Measurements from ENCODE around the gene MEX3C. TPM values are rescaled to one million over a fixed set of nuclear protein-coding genes. Genes with fewer than 3 reads are reported as not detected.
A peak's percentile ranks its signal among the peaks of the same experiment; 100 is the strongest.

MEX3C gene
- total RNA-seq, 1 experiment from 2014 or later = 45.0 TPM

GRCh38 chr18:51191128-51191717 is 6.3 kb downstream of the MEX3C start:
- intact Hi-C loops (cut with micrococcal nuclease) = no loop called here

DNA sequence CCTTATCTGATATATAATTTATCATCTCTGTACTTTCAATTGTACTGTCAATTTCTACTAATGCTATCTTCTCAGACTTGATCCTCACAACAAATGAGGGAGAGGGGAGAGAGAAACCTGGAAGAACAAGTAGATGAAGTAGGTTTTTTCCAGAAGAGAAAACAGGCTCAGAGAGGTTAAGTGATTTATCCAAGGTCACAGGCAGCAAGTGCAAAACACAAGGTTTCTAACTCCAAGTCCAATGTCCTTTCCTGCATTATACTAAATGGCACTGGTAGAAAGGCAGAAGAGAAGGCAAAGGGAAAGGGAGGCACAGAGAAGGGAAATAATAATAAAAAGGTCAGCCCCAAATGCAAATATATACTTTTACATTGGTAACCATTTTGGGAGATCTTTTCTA is 7.5 kb downstream of the MEX3C start:
- Histone ChIP-seq H3K4me2 (ENCODE audit: low read length) (no peak overlapping the region), H3K27me3 (ENCODE audit: insufficient read depth, low read length) (no peaks in the 10 kb centered on the region), H3K79me2 (ENCODE audit: insufficient read depth, low read length) (peaks cover 98% of the 10 kb centered on the region), H4K20me1 (ENCODE audit: insufficient read depth) (no peaks in the 10 kb centered on the region), H3K36me3 (ENCODE audit: control insufficient read depth in 1 of 2, insufficient read depth in 2 of 2, low read length in 2 of 2) (no peaks in the 10 kb centered on the region), H3K4me3 (replicated peaks in 1 of 2; ENCODE audit: low read depth in 1 of 2, low read length in 2 of 2) (no peak overlapping the region), H2AFZ (ENCODE audit: low read depth, low read length, poor library complexity, severe bottlenecking) (no peak overlapping the region), H3K9me3 (ENCODE audit: control insufficient read depth in 1 of 2, insufficient read depth in 1 of 2, low read depth in 1 of 2, low read length in 2 of 2) (no peaks in the 10 kb centered on the region), H3K9me2 (ENCODE audit: insufficient read depth) (no peaks in the 10 kb centered on the region), H3K4me1 (ENCODE audit: control insufficient read depth in 1 of 2, insufficient read depth in 2 of 2, low read length in 2 of 2) (peaks cover 8 to 10% of the 10 kb centered on the region in 2 experiments; a peak in 3 of 4 replicates), H3K9ac (ENCODE audit: low read length) (no peak overlapping the region), H3K27ac (ENCODE audit: low read depth, low read length) (no peak overlapping the region)
- intact Hi-C loops (cut with micrococcal nuclease) = no loop called here
- no TSS peak for BruUV-seq (replicated peaks)
- ChIA-PET POLR2A (no interaction called here), CTCF (no interaction called here), RAD21 (ENCODE audit: low non-redundant PET in 1 of 2, low total read pairs in 2 of 2, uncharacterized antibody in 2 of 2, unreplicated experiment in 2 of 2) (no interaction called here)
- DNase-seq (ENCODE audit: low read depth, low spot score) = no peak
- no peak for ATAC-seq
- no peak for TF ChIP-seq MAX (IDR thresholded peaks at IDR 0.05)
- no peak for TF ChIP-seq TCF7L2 (IDR thresholded peaks at IDR 0.05; ENCODE audit: borderline replicate concordance, extremely low read depth, insufficient read depth, insufficient read length)

More at GRCh38 chr18:51191128-51191717, 6.3 kb downstream of the MEX3C start:
- no peak for TF ChIP-seq SP1 (IDR thresholded peaks at IDR 0.05; ENCODE audit: low read depth)
- TF ChIP-seq TCF7L2 (IDR thresholded peaks at IDR 0.05; ENCODE audit: borderline replicate concordance, extremely low read depth, insufficient read depth, insufficient read length) = peak; percentile 58
- Histone ChIP-seq H3K9ac (ENCODE audit: low read length) (no peak overlapping the region), H3K27ac (ENCODE audit: low read depth, low read length) (no peak overlapping the region), H3K9me3 (ENCODE audit: control insufficient read depth in 1 of 2, insufficient read depth in 1 of 2, low read depth in 1 of 2, low read length in 2 of 2) (no peaks in the 10 kb centered on the region), H2AFZ (ENCODE audit: low read depth, low read length, poor library complexity, severe bottlenecking) (no peak overlapping the region), H3K9me2 (ENCODE audit: insufficient read depth) (no peaks in the 10 kb centered on the region), H3K36me3 (ENCODE audit: control insufficient read depth in 1 of 2, insufficient read depth in 2 of 2, low read length in 2 of 2) (no peaks in the 10 kb centered on the region), H3K4me2 (ENCODE audit: low read length) (no peak overlapping the region), H3K27me3 (ENCODE audit: insufficient read depth, low read length) (no peaks in the 10 kb centered on the region), H3K4me3 (replicated peaks in 1 of 2; ENCODE audit: low read depth in 1 of 2, low read length in 2 of 2) (no peak overlapping the region), H3K79me2 (ENCODE audit: insufficient read depth, low read length) (peaks cover 98% of the 10 kb centered on the region), H4K20me1 (ENCODE audit: insufficient read depth) (no peaks in the 10 kb centered on the region), H3K4me1 (ENCODE audit: control insufficient read depth in 1 of 2, insufficient read depth in 2 of 2, low read length in 2 of 2) (peaks cover 8 to 13% of the 10 kb centered on the region in 2 experiments; a peak in 3 of 4 replicates)
- no peak for ATAC-seq
- no TSS peak for BruUV-seq (replicated peaks)
- ChIA-PET POLR2A (no interaction called here), CTCF (no interaction called here), RAD21 (ENCODE audit: low non-redundant PET in 1 of 2, low total read pairs in 2 of 2, uncharacterized antibody in 2 of 2, unreplicated experiment in 2 of 2) (no interaction called here)
- DNase-seq (ENCODE audit: low read depth, low spot score) = no peak
